Liver (tissue), 9 donors: ENCODE measurements around the gene TOB1. TPM values are rescaled to one million over a fixed set of nuclear protein-coding genes. Genes with fewer than 3 reads are reported as not detected.

Experiments
- DNase-seq: peaks from one replicate; pipeline ENCODE4 v3.0.0-alpha.2; 2017; ENCODE audit warnings: low spot score
- H3K27ac ChIP-seq, 2 donors: one replicate each; pipeline ENCODE4 v1.7.0; 2013; ENCODE audit warnings: inconsistent platforms in 2 of 2, low read length in 2 of 2, control low read depth in 1 of 2, low read depth in 1 of 2, mild to moderate bottlenecking in 1 of 2
- H3K27me3 ChIP-seq, 4 donors: one replicate each; pipeline versions ENCODE4 v1.6.1 to v1.7.0; 2013; ENCODE audit warnings: low read length in 3 of 4, inconsistent platforms in 1 of 4, mild to moderate bottlenecking in 1 of 4, moderate library complexity in 1 of 4; ENCODE audit not compliant: control insufficient read depth in 4 of 4, insufficient read depth in 4 of 4
- H3K36me3 ChIP-seq, 4 donors: one replicate each; pipeline versions ENCODE4 v1.6.1 to v1.7.0; 2013; ENCODE audit warnings: low read length in 3 of 4, mild to moderate bottlenecking in 3 of 4, low read depth in 1 of 4, moderate library complexity in 1 of 4; ENCODE audit not compliant: control insufficient read depth in 4 of 4, insufficient read depth in 3 of 4
- H3K4me1 ChIP-seq, 4 donors: one replicate each; pipeline versions ENCODE4 v1.6.1 to v1.7.0; 2013; ENCODE audit warnings: low read length in 3 of 4, mild to moderate bottlenecking in 3 of 4, moderate library complexity in 1 of 4; ENCODE audit not compliant: control insufficient read depth in 4 of 4, insufficient read depth in 4 of 4
- H3K4me3 ChIP-seq, 3 donors: one replicate each; pipeline versions ENCODE4 v1.6.1 to v1.7.0; 2013; ENCODE audit warnings: low read length in 3 of 3, control low read depth in 1 of 3, low read depth in 1 of 3, mild to moderate bottlenecking in 1 of 3
- H3K9ac ChIP-seq, 2 donors: one replicate each; pipeline ENCODE4 v1.7.0; 2013; ENCODE audit warnings: low read length in 2 of 2, mild to moderate bottlenecking in 2 of 2, moderate library complexity in 2 of 2, control low read depth in 1 of 2, low read depth in 1 of 2
- H3K9me3 ChIP-seq, 4 donors: one replicate each; pipeline versions ENCODE4 v1.6.1 to v1.7.0; 2013; ENCODE audit warnings: low read length in 3 of 4; ENCODE audit not compliant: control insufficient read depth in 4 of 4
- ATF3 ChIP-seq: IDR thresholded peaks from 2 replicates; pipeline ENCODE4 v1.6.1; 2016; ENCODE audit warnings: antibody characterized with exemption
- CTCF ChIP-seq: fragments of 150-350 bp; IDR thresholded peaks from 2 replicates; pipeline ENCODE4 v1.5.1; 2017; ENCODE audit warnings: improper control_type of control experiment, low read depth, low read length; ENCODE audit not compliant: missing input control
- FOXA1 ChIP-seq: IDR thresholded peaks from 2 replicates; pipeline ENCODE4 v1.6.1; 2016; ENCODE audit warnings: antibody characterized with exemption
- FOXA2 ChIP-seq: IDR thresholded peaks from 2 replicates; pipeline ENCODE4 v1.6.1; 2016; ENCODE audit warnings: antibody characterized with exemption
- GABPA ChIP-seq, 2 donors: IDR thresholded peaks in 1 of 2; conservative IDR thresholded peaks in 1 of 2; 2 replicates each; pipeline ENCODE4 v1.6.1; 2016; ENCODE audit warnings: antibody characterized with exemption in 2 of 2, mild to moderate bottlenecking in 1 of 2, moderate library complexity in 1 of 2
- HNF4A ChIP-seq, 2 donors: conservative IDR thresholded peaks; 2 replicates each; pipeline ENCODE4 v1.6.1; 2016; ENCODE audit warnings: antibody characterized with exemption in 2 of 2, mild to moderate bottlenecking in 2 of 2
- HNF4G ChIP-seq: IDR thresholded peaks from 2 replicates; pipeline ENCODE4 v1.6.1; 2016; ENCODE audit warnings: antibody characterized with exemption
- JUND ChIP-seq, 2 donors: IDR thresholded peaks; 2 replicates each; pipeline ENCODE4 v1.6.1; 2016; ENCODE audit warnings: antibody characterized with exemption in 2 of 2
- MAX ChIP-seq: IDR thresholded peaks from 2 replicates; pipeline ENCODE4 v1.6.1; 2016; ENCODE audit warnings: antibody characterized with exemption
- NR2F2 ChIP-seq: IDR thresholded peaks from 2 replicates; pipeline ENCODE4 v1.6.1; 2016; ENCODE audit warnings: antibody characterized with exemption
- RAD21 ChIP-seq, 2 donors: IDR thresholded peaks; 2 replicates each; pipeline ENCODE4 v1.6.1; 2016; ENCODE audit warnings: antibody characterized with exemption in 2 of 2, mild to moderate bottlenecking in 2 of 2
- REST ChIP-seq: IDR thresholded peaks from 2 replicates; pipeline ENCODE4 v1.6.1; 2016; ENCODE audit warnings: antibody characterized with exemption, mild to moderate bottlenecking
- RXRA ChIP-seq, 2 donors: IDR thresholded peaks; 2 replicates each; pipeline ENCODE4 v1.6.1; 2017 to 2018; ENCODE audit warnings: antibody characterized with exemption in 2 of 2, mild to moderate bottlenecking in 1 of 2
- YY1 ChIP-seq: IDR thresholded peaks from 2 replicates; pipeline ENCODE4 v1.6.1; 2016; ENCODE audit warnings: antibody characterized with exemption, mild to moderate bottlenecking
- WGBS: extraction: QIAGEN DNeasy Blood & Tissue Kit; methylation state at CpG from one replicate; pipeline ENCODE4 v1.1.7; 2013; 5-methylcytosine and 5-hydroxymethylcytosine counted together
- polyA plus RNA-seq, 2 donors: library from polyadenylated mRNA; stranded (reverse) in 1 of 2; unstranded in 1 of 2; fragments of 200-250 nt in 1 of 2; fragments of >200 nt in 1 of 2; fragmentation: Nextera tagmentation in 1 of 2; extraction: Ambion mirVana in 1 of 2; gene quantifications; one replicate each; pipeline versions ENCODE4 v1.2.1 to v1.2.3, GENCODE V29; 2013 to 2015
- total RNA-seq, 2 donors: library from RNA; depleted of rRNA; stranded (reverse); fragments of >200 nt; gene quantifications; one replicate each; pipeline ENCODE4 v1.2.3, GENCODE V29; 2014
- donor health status: healthy.
- donor health status: healthy.
- donor health status: healthy.
- donor health status: healthy.
- donor health status: healthy.

Gene TOB1
- total and polyA plus RNA-seq, 4 donors: 10.2 to 132 (median 37.8) TPM

GRCh38 chr17:50840311-50840851 lies 25.8 kb downstream of the TOB1 start:
- Histone ChIP-seq H3K4me3 (no peak overlapping the region), H3K9ac (no peak overlapping the region), H3K27ac (no peak overlapping the region), H3K4me1 (no peaks in the 10 kb centered on the region), H3K36me3 (no peaks in the 10 kb centered on the region), H3K9me3 (no peaks in the 10 kb centered on the region), H3K27me3 (no peaks in the 10 kb centered on the region)
- TF ChIP-seq RXRA (IDR thresholded peaks at IDR 0.05) (no peak), NR2F2 (no peak), REST (no peak), ATF3 (no peak), HNF4A (conservative IDR thresholded peaks at IDR 0.05) (no peak), YY1 (no peak), HNF4G (no peak)
- no peak for DNase-seq
- WGBS: 94% methylated on average over 29 of the region's 29 CpGs

GRCh38 chr17:50839591-50840310 lies 26.4 kb downstream of the TOB1 start:
- Histone ChIP-seq H3K27me3 (no peaks in the 10 kb centered on the region), H3K36me3 (no peaks in the 10 kb centered on the region), H3K4me1 (no peaks in the 10 kb centered on the region), H3K4me3 (no peak overlapping the region), H3K9ac (no peak overlapping the region), H3K9me3 (no peaks in the 10 kb centered on the region), H3K27ac (no peak overlapping the region)
- DNase-seq: no peak
- TF ChIP-seq YY1 (no peak), ATF3 (no peak), RXRA (IDR thresholded peaks at IDR 0.05) (no peak), REST (no peak), JUND (IDR thresholded peaks at IDR 0.05) (no peak), FOXA1 (no peak), RAD21 (IDR thresholded peaks at IDR 0.05) (no peak), NR2F2 (no peak), CTCF (no peak), FOXA2 (no peak), MAX (no peak), GABPA (IDR thresholded peaks at IDR 0.05 in 1 of 2, conservative IDR thresholded peaks at IDR 0.05 in 1 of 2) (no peak), HNF4G (no peak)
- WGBS: 97% methylated on average over 29 of the region's 29 CpGs
